GM23248 (cell line): ENCODE data around the gene IPO13.

Experiments used
- EZH2 ChIP-seq: fragments of 200-600 bp; sonication (generic); IDR thresholded peaks from 2 replicates; pipeline ENCODE4 v1.6.1; 2018; ENCODE audit warnings: antibody characterized with exemption, mild to moderate bottlenecking; ENCODE audit not compliant: insufficient read depth, poor library complexity, severe bottlenecking
- EZH2phosphoT487 ChIP-seq: fragments of 200-600 bp; sonication (generic); IDR thresholded peaks from 2 replicates; pipeline ENCODE4 v1.6.1; 2018; ENCODE audit warnings: antibody characterized with exemption, moderate library complexity, mild to moderate bottlenecking, low read depth; ENCODE audit not compliant: insufficient read depth

DNA sequence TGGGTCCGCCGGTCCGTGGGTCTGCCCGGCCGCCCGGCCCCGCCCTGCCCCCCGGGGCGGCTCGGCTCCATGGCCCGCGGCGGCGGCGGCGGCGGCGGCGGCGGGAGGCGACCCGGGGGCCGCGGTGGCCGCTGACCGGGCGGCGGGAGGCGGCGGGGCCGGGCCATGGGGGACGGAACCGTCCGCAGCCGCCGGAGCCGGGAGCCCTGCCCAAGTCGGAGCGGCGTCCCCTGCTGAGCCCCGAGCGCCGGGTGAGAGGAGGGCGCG, 32.4 kb downstream of the IPO13 start:
- TF ChIP-seq EZH2 (no peak), EZH2phosphoT487 (no peak)
